C4-2B (cell line): ENCODE measurements around the gene SNAPC2.

Experiments used
- ZFX ChIP-seq: fragments of 450-650 bp; IDR thresholded peaks from 2 replicates; pipeline ENCODE4 v1.6.1; 2017
- TF ChIP-seq, protein P1 (sequence below): fragments of 450-650 bp; conservative IDR thresholded peaks from 2 replicates; pipeline ENCODE4 v1.5.1; 2017; ENCODE audit warnings: mild to moderate bottlenecking

GRCh38 chr19:7962644-7963268 lies 42.6 kb downstream of the SNAPC2 start:
- TF ChIP-seq, protein P1, sequence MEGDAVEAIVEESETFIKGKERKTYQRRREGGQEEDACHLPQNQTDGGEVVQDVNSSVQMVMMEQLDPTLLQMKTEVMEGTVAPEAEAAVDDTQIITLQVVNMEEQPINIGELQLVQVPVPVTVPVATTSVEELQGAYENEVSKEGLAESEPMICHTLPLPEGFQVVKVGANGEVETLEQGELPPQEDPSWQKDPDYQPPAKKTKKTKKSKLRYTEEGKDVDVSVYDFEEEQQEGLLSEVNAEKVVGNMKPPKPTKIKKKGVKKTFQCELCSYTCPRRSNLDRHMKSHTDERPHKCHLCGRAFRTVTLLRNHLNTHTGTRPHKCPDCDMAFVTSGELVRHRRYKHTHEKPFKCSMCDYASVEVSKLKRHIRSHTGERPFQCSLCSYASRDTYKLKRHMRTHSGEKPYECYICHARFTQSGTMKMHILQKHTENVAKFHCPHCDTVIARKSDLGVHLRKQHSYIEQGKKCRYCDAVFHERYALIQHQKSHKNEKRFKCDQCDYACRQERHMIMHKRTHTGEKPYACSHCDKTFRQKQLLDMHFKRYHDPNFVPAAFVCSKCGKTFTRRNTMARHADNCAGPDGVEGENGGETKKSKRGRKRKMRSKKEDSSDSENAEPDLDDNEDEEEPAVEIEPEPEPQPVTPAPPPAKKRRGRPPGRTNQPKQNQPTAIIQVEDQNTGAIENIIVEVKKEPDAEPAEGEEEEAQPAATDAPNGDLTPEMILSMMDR = no peak
- no peak for TF ChIP-seq ZFX
